HFFc6 (cell line): ENCODE measurements around the gene KCNK13. TPM values are rescaled to one million over a fixed set of nuclear protein-coding genes. Genes with fewer than 3 reads are reported as not detected.

Source experiments
- DNase-seq: peaks from one replicate; pipeline ENCODE4 v3.0.0-alpha.2; 2018
- H3K27ac Mint-ChIP-seq: 2 replicates; pipeline ENCODE4 v1.8.0; 2020; ENCODE audit warnings: mild to moderate bottlenecking, mixed read lengths
- H3K27me3 Mint-ChIP-seq: 2 replicates; pipeline ENCODE4 v1.8.0; 2021; ENCODE audit warnings: mild to moderate bottlenecking, moderate library complexity, mixed read lengths; ENCODE audit not compliant: insufficient read depth
- H3K36me3 Mint-ChIP-seq: 2 replicates; pipeline ENCODE4 v1.8.0; 2021; ENCODE audit warnings: low read depth, mixed read lengths
- H3K4me1 Mint-ChIP-seq: 2 replicates; pipeline ENCODE4 v1.8.0; 2020; ENCODE audit warnings: low read depth, mixed read lengths
- H3K4me3 Mint-ChIP-seq: 2 replicates; pipeline ENCODE4 v1.8.0; 2020; ENCODE audit warnings: mild to moderate bottlenecking, moderate library complexity, mixed read lengths
- H3K9me3 Mint-ChIP-seq: 2 replicates; pipeline ENCODE4 v1.8.0; 2020; ENCODE audit warnings: mild to moderate bottlenecking, mixed read lengths
- total RNA-seq, 6 experiments: library from RNA; stranded (reverse); fragmentation: NEBNext Ultra II Directional; extraction: Animal tissue kit (Norgen Biotek cat#: 25700); gene quantifications; 2 replicates in 1 of 6; 3 replicates in 5 of 6; pipeline ENCODE4 v1.2.3, GENCODE V29; 2021
- TF ChIP-seq, protein P1 (sequence below): fragments of 200-600 bp; sonication (generic); IDR thresholded peaks from 2 replicates; pipeline ENCODE4 v1.5.0; 2021; ENCODE audit warnings: antibody characterized with exemption, mild to moderate bottlenecking

Gene KCNK13
- total RNA-seq, 6 experiments from 2014 or later = not detected

DNA sequence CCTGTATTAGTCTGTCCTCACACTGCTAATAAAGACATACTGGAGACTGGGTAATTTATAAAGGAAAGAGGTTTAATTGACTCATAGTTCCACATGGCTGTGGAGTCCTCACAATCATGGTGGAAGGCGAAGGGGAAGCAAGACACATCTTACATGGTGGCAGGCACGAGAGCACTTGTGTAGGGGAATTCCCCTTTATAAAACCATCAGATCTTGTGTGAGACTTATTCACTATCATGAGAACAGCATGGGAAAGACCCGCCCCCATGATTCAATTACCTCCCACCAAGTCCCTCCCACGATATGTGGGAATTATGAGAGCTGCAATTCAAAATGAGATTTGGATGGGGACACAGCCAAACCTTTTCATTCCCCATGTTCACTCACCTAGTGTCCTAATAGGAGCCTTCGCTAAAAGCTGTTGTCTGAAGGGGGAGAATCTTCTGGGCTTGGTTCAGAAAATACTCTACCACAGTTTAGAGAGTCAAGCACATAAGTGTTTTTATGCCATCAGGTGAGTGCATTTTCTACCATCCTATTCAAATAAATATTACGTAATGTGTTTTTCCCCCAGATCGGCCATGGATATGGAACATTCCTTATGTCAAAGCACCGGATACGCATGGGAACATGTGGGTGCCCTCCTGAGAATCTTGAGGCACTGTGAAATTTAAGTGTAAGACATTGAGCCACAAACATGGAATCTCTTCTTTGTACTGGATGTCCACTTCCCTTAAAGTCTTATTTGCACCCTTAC, 19.1 kb upstream of the KCNK13 start:
- peaks cover 8% of the 10 kb centered on the region for H3K4me1 Mint-ChIP-seq
- DNase-seq = no peak
- no peaks in the 10 kb centered on the region; the same call in 1 of the 2 replicates for H3K27me3 Mint-ChIP-seq
- TF ChIP-seq, protein P1, sequence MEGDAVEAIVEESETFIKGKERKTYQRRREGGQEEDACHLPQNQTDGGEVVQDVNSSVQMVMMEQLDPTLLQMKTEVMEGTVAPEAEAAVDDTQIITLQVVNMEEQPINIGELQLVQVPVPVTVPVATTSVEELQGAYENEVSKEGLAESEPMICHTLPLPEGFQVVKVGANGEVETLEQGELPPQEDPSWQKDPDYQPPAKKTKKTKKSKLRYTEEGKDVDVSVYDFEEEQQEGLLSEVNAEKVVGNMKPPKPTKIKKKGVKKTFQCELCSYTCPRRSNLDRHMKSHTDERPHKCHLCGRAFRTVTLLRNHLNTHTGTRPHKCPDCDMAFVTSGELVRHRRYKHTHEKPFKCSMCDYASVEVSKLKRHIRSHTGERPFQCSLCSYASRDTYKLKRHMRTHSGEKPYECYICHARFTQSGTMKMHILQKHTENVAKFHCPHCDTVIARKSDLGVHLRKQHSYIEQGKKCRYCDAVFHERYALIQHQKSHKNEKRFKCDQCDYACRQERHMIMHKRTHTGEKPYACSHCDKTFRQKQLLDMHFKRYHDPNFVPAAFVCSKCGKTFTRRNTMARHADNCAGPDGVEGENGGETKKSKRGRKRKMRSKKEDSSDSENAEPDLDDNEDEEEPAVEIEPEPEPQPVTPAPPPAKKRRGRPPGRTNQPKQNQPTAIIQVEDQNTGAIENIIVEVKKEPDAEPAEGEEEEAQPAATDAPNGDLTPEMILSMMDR = no peak
- H3K36me3 Mint-ChIP-seq = peaks cover 27% of the 10 kb centered on the region
- no peak overlapping the region for H3K4me3 Mint-ChIP-seq
- H3K9me3 Mint-ChIP-seq = no peaks in the 10 kb centered on the region
- H3K27ac Mint-ChIP-seq = no peak overlapping the region

DNA sequence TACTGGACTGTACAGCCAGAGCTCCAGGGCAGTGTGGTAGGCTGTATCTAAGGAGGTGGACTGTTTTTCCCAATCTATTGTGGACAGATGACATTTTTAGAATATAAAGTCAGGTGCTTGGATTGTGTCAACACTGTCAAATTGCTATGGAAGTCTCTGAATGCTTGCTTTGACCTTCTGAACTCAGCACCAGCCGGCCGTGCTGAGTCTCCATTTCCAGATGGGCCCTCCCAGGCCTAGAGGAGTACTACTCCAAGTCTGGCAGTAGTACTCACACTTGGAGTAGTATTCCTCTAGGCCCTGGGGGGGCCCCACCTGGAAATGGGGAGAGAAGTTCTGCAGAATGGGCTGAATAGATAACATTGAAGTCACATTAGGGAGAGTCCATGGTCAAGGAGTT, 16.2 kb upstream of the KCNK13 start:
- no peak for DNase-seq
- no peak overlapping the region for H3K27ac Mint-ChIP-seq
- TF ChIP-seq, protein P1 = no peak
- H3K36me3 Mint-ChIP-seq = peaks cover 18% of the 10 kb centered on the region
- no peaks in the 10 kb centered on the region for H3K4me1 Mint-ChIP-seq
- H3K27me3 Mint-ChIP-seq = no peaks in the 10 kb centered on the region; the same call in 1 of the 2 replicates
- no peak overlapping the region for H3K4me3 Mint-ChIP-seq
- H3K9me3 Mint-ChIP-seq = no peaks in the 10 kb centered on the region

DNA sequence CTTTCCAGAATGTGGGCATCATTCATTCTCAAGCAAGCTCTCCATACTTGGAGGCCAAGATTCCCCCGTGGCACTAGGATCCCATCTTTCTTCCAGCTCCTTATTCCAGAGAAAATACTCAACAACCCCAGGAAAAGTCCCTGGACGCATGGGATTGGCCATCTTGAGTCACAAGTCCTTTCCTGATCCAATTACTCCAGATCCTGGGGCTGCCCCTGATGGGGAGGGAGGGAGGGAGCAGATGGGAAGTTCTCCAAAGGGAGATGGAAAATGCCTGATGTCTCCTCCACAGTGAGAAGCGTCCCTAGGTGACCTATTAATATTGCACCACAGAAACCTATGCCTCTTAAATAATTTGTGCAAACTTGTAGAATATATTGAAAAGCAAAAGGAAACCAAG, 12.4 kb upstream of the KCNK13 start:
- Mint-ChIP-seq H3K4me1 (no peaks in the 10 kb centered on the region), H3K27ac (no peak overlapping the region), H3K27me3 (peaks cover 12% of the 10 kb centered on the region), H3K36me3 (peaks cover 11% of the 10 kb centered on the region), H3K9me3 (no peaks in the 10 kb centered on the region), H3K4me3 (no peak overlapping the region)
- TF ChIP-seq, protein P1 = no peak
- DNase-seq = no peak

DNA sequence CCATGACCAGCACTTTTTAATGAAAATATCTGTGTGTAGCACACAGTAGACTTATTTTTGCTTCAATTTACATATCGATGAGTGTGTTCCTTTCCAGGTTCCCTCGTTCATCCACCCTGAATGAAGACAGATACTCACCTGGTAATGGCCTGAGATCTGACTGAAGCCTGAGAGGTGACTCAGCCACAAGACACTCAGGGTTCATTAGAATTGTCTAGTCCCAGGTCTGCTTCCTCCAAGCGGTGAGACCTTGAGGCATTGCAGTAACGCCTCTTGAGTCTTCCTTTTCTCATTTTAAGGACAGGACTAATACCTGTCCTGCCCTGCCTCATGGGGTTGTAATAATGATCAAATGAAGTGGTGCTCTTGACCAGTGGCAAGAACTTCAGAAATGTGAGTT, 11.5 kb upstream of the KCNK13 start:
- no peak overlapping the region for H3K27ac Mint-ChIP-seq
- DNase-seq = no peak
- peaks cover 12% of the 10 kb centered on the region for H3K27me3 Mint-ChIP-seq
- no peaks in the 10 kb centered on the region for H3K4me1 Mint-ChIP-seq
- H3K36me3 Mint-ChIP-seq = peaks cover 5% of the 10 kb centered on the region; the same call in 1 of the 2 replicates
- H3K9me3 Mint-ChIP-seq = no peaks in the 10 kb centered on the region
- TF ChIP-seq, protein P1 = no peak
- H3K4me3 Mint-ChIP-seq = no peak overlapping the region

DNA sequence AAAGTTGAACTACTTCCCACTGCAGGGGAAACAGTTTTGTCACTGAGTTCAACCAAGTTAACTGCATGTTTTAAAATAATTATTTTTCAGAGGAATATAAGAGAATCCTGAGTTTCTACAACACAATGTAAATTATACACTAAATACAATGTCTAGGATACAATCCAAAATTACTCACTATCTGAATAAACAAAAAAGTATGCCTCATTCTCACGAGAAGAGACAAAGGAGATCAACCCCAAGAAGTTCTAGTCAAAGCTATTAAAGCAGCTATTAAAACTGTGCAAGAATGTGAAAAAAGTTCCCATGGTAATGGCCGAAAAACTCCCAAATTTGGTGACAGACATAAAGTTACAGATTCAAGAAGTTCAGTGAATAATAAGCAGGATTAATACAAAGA, 8.8 kb upstream of the KCNK13 start:
- peaks cover under 1% of the 10 kb centered on the region; the same call in 1 of the 2 replicates for H3K36me3 Mint-ChIP-seq
- H3K27ac Mint-ChIP-seq = no peak overlapping the region

More for the DNA sequence above, 8.8 kb upstream of the KCNK13 start:
- no peaks in the 10 kb centered on the region for H3K9me3 Mint-ChIP-seq
- H3K4me3 Mint-ChIP-seq = no peak overlapping the region
- TF ChIP-seq, protein P1 = no peak
- DNase-seq = no peak
- H3K4me1 Mint-ChIP-seq = no peaks in the 10 kb centered on the region
- H3K27me3 Mint-ChIP-seq = peaks cover 20% of the 10 kb centered on the region
